GM23338 (cell line): ENCODE results near the gene RAD52. TPM values are rescaled to one million over a fixed set of nuclear protein-coding genes. Genes with fewer than 3 reads are reported as not detected.

Experiments
- ATAC-seq: fragments of 200-7000 bp; cut with Tn5 transposase; 3 replicates; pipeline ENCODE4 v1.9.1; 2020
- DNase-seq: peaks from one replicate; pipeline ENCODE4 v3.0.0-alpha.2; 2015; ENCODE audit warnings: low spot score
- H2AFZ ChIP-seq: fragments of 200-600 bp; sonication (generic); 2 replicates; pipeline ENCODE4 v1.8.0; 2016; ENCODE audit warnings: antibody characterized with exemption, mild to moderate bottlenecking, moderate library complexity
- H3F3A ChIP-seq: fragments of 200-600 bp; sonication (generic); replicated peaks from 2 replicates; pipeline ENCODE4 v1.8.0; 2017; ENCODE audit warnings: antibody characterized with exemption, mixed run types, low read depth
- H3K27ac ChIP-seq: fragments of 200-600 bp; sonication (generic); 2 replicates; pipeline ENCODE4 v1.6.1; 2016; ENCODE audit warnings: low read depth
- H3K27me3 ChIP-seq: fragments of 200-600 bp; sonication (generic); 2 replicates; pipeline ENCODE4 v1.8.0; 2016; ENCODE audit warnings: mild to moderate bottlenecking, mixed run types, moderate library complexity; ENCODE audit not compliant: insufficient read depth
- H3K36me3 ChIP-seq: fragments of 200-600 bp; sonication (generic); 2 replicates; pipeline ENCODE4 v1.8.0; 2016; ENCODE audit warnings: mild to moderate bottlenecking; ENCODE audit not compliant: insufficient read depth
- H3K4me1 ChIP-seq: fragments of 200-600 bp; sonication (generic); 2 replicates; pipeline ENCODE4 v1.8.0; 2016; ENCODE audit warnings: mild to moderate bottlenecking, moderate library complexity; ENCODE audit not compliant: insufficient read depth
- H3K4me2 ChIP-seq: fragments of 200-600 bp; sonication (generic); 2 replicates; pipeline ENCODE4 v1.7.1; 2017; ENCODE audit warnings: mixed run types
- H3K4me3 ChIP-seq: fragments of 200-600 bp; sonication (generic); 2 replicates; pipeline ENCODE4 v1.6.1; 2016; ENCODE audit warnings: mixed run types
- H3K79me2 ChIP-seq: fragments of 200-600 bp; sonication (generic); replicated peaks from 2 replicates; pipeline ENCODE4 v1.8.0; 2017; ENCODE audit warnings: mild to moderate bottlenecking; ENCODE audit not compliant: insufficient read depth
- H3K9me2 ChIP-seq: fragments of 200-600 bp; sonication (generic); 2 replicates; pipeline ENCODE4 v1.8.0; 2017; ENCODE audit not compliant: insufficient read depth
- H4K20me1 ChIP-seq: fragments of 200-600 bp; sonication (generic); replicated peaks from 2 replicates; pipeline ENCODE4 v1.8.0; 2017; ENCODE audit warnings: mild to moderate bottlenecking; ENCODE audit not compliant: insufficient read depth
- H3K27ac Mint-ChIP-seq: 2 replicates; pipeline ENCODE4 v1.8.0; 2020; ENCODE audit warnings: inconsistent platforms, mild to moderate bottlenecking, moderate library complexity, mixed read lengths
- H3K27me3 Mint-ChIP-seq: 3 replicates; pipeline ENCODE4 v1.8.0; 2022; ENCODE audit warnings: low read depth, mild to moderate bottlenecking, moderate library complexity, mixed read lengths, inconsistent platforms; ENCODE audit not compliant: insufficient read depth, poor library complexity
- H3K36me3 Mint-ChIP-seq: 3 replicates; pipeline ENCODE4 v1.8.0; 2021; ENCODE audit warnings: low read depth, mild to moderate bottlenecking, inconsistent platforms, moderate library complexity, mixed read lengths
- H3K4me1 Mint-ChIP-seq: 3 replicates; pipeline ENCODE4 v1.8.0; 2020; ENCODE audit warnings: mild to moderate bottlenecking, inconsistent platforms, mixed read lengths
- H3K4me3 Mint-ChIP-seq: 3 replicates; pipeline ENCODE4 v1.8.0; 2021; ENCODE audit warnings: moderate library complexity, mild to moderate bottlenecking, inconsistent platforms, mixed read lengths
- H3K9me3 Mint-ChIP-seq: 3 replicates; pipeline ENCODE4 v1.8.0; 2020; ENCODE audit warnings: moderate library complexity, mild to moderate bottlenecking, inconsistent platforms, mixed read lengths
- CREB1 ChIP-seq: fragments of 250-450 bp; sonication (Bioruptor Pico); IDR thresholded peaks from 2 replicates; pipeline ENCODE4 v1.5.0; 2020; ENCODE audit warnings: low read depth, mild to moderate bottlenecking, moderate library complexity
- ETS1 ChIP-seq: IDR thresholded peaks from 2 replicates; pipeline ENCODE4 v1.6.1; 2016; ENCODE audit warnings: antibody characterized with exemption
- EZH2 ChIP-seq: fragments of 200-600 bp; sonication (generic); IDR thresholded peaks from one replicate; pipeline ENCODE4 v1.8.0; 2017; ENCODE audit warnings: antibody characterized with exemption, mild to moderate bottlenecking, low read depth; ENCODE audit not compliant: unreplicated experiment
- EZH2phosphoT487 ChIP-seq: fragments of 200-600 bp; sonication (generic); IDR thresholded peaks from one replicate; pipeline ENCODE4 v1.8.1; 2018; ENCODE audit warnings: antibody characterized with exemption; ENCODE audit not compliant: unreplicated experiment
- JUNB ChIP-seq: IDR thresholded peaks from one replicate; pipeline ENCODE4 v1.6.1; 2016; ENCODE audit warnings: antibody characterized with exemption; ENCODE audit not compliant: unreplicated experiment
- NANOG ChIP-seq: IDR thresholded peaks from 2 replicates; pipeline ENCODE4 v1.6.1; 2016; ENCODE audit warnings: antibody characterized with exemption, borderline replicate concordance
- POLR2AphosphoS5 ChIP-seq: IDR thresholded peaks from 2 replicates; pipeline ENCODE4 v1.6.1; 2016; ENCODE audit warnings: antibody characterized with exemption, low read depth
- STAT1 ChIP-seq: IDR thresholded peaks from one replicate; pipeline ENCODE4 v1.6.1; 2016; ENCODE audit warnings: antibody characterized with exemption; ENCODE audit not compliant: unreplicated experiment
- ZNF114 ChIP-seq: fragments of 250-450 bp; sonication (Bioruptor Pico); IDR thresholded peaks from 2 replicates; pipeline ENCODE4 v1.5.0; 2020; ENCODE audit warnings: mild to moderate bottlenecking, moderate library complexity
- ZNF331 ChIP-seq: fragments of 250-450 bp; sonication (Bioruptor Pico); IDR thresholded peaks from 2 replicates; pipeline ENCODE4 v1.5.0; 2020; ENCODE audit warnings: low read depth, mild to moderate bottlenecking, moderate library complexity
- polyA plus RNA-seq: library from polyadenylated mRNA; unstranded; fragments of >200 nt; fragmentation: Nextera tagmentation; extraction: Ambion mirVana; gene quantifications from 2 replicates; pipeline ENCODE4 v1.2.1, GENCODE V29; 2016
- total RNA-seq: library from RNA; depleted of rRNA; stranded (reverse); fragments of >200 nt; shearing (Covaris generic); gene quantifications from 2 replicates; pipeline ENCODE4 v1.2.3, GENCODE V29; 2014
- TF ChIP-seq, protein P1 (sequence below): fragments of 250-450 bp; sonication (Bioruptor Pico); IDR thresholded peaks from 2 replicates; pipeline ENCODE4 v1.5.0; 2020; ENCODE audit warnings: mild to moderate bottlenecking, moderate library complexity
- TF ChIP-seq, protein P2 (sequence below), 2 experiments: fragments of 200-600 bp in 1 of 2; sonication (generic) in 1 of 2; conservative IDR thresholded peaks; 2 replicates each; pipeline versions ENCODE4 v1.5.1 to v1.6.1; 2016 to 2017; ENCODE audit warnings: antibody characterized with exemption in 2 of 2, low read depth in 2 of 2, mild to moderate bottlenecking in 2 of 2, moderate library complexity in 1 of 2
- TF ChIP-seq, protein P3 (sequence below): IDR thresholded peaks from one replicate; pipeline ENCODE4 v1.6.1; 2018; ENCODE audit warnings: antibody characterized with exemption; ENCODE audit not compliant: unreplicated experiment

RAD52 gene
- total and polyA plus RNA-seq, 2 experiments from 2014 or later, result 10.9 to 21.3 TPM

DNA sequence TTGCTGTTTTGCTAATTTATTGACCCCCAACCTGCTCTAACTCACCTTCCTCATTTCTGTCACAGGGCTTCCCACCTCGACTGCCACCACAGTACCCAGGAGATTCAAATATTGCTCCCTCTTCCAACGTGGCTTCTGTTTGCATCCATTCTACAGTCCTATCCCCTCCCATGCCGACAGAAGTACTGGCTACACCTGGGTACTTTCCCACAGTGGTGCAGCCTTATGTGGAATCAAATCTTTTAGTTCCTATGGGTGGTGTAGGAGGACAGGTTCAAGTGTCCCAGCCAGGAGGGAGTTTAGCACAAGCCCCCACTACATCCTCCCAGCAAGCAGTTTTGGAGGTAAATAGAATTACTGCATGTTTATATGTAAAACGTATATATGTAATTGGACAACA is 68.8 kb downstream of the RAD52 start:
- Mint-ChIP-seq H3K36me3 (peaks cover 65% of the 10 kb centered on the region), H3K27me3 (peaks cover 2% of the 10 kb centered on the region), H3K4me1 (no peaks in the 10 kb centered on the region), H3K9me3 (no peaks in the 10 kb centered on the region), H3K27ac (no peak overlapping the region), H3K4me3 (no peak overlapping the region)
- Histone ChIP-seq H3K27me3 (no peaks in the 10 kb centered on the region), H3K4me2 (no peak overlapping the region), H4K20me1 (no peaks in the 10 kb centered on the region; the same call in 1 of the 2 replicates), H2AFZ (no peak overlapping the region), H3K9me2 (no peaks in the 10 kb centered on the region), H3K79me2 (no peaks in the 10 kb centered on the region), H3K4me3 (no peak overlapping the region), H3K27ac (no peak overlapping the region), H3K4me1 (no peaks in the 10 kb centered on the region), H3K36me3 (peaks cover 45% of the 10 kb centered on the region), H3F3A (0 out of 2 replicates have a peak, but pooled peaks cover 3% of the 10 kb centered on the region)
- no peak for ATAC-seq
- no peak for DNase-seq
- TF ChIP-seq, protein P1, sequence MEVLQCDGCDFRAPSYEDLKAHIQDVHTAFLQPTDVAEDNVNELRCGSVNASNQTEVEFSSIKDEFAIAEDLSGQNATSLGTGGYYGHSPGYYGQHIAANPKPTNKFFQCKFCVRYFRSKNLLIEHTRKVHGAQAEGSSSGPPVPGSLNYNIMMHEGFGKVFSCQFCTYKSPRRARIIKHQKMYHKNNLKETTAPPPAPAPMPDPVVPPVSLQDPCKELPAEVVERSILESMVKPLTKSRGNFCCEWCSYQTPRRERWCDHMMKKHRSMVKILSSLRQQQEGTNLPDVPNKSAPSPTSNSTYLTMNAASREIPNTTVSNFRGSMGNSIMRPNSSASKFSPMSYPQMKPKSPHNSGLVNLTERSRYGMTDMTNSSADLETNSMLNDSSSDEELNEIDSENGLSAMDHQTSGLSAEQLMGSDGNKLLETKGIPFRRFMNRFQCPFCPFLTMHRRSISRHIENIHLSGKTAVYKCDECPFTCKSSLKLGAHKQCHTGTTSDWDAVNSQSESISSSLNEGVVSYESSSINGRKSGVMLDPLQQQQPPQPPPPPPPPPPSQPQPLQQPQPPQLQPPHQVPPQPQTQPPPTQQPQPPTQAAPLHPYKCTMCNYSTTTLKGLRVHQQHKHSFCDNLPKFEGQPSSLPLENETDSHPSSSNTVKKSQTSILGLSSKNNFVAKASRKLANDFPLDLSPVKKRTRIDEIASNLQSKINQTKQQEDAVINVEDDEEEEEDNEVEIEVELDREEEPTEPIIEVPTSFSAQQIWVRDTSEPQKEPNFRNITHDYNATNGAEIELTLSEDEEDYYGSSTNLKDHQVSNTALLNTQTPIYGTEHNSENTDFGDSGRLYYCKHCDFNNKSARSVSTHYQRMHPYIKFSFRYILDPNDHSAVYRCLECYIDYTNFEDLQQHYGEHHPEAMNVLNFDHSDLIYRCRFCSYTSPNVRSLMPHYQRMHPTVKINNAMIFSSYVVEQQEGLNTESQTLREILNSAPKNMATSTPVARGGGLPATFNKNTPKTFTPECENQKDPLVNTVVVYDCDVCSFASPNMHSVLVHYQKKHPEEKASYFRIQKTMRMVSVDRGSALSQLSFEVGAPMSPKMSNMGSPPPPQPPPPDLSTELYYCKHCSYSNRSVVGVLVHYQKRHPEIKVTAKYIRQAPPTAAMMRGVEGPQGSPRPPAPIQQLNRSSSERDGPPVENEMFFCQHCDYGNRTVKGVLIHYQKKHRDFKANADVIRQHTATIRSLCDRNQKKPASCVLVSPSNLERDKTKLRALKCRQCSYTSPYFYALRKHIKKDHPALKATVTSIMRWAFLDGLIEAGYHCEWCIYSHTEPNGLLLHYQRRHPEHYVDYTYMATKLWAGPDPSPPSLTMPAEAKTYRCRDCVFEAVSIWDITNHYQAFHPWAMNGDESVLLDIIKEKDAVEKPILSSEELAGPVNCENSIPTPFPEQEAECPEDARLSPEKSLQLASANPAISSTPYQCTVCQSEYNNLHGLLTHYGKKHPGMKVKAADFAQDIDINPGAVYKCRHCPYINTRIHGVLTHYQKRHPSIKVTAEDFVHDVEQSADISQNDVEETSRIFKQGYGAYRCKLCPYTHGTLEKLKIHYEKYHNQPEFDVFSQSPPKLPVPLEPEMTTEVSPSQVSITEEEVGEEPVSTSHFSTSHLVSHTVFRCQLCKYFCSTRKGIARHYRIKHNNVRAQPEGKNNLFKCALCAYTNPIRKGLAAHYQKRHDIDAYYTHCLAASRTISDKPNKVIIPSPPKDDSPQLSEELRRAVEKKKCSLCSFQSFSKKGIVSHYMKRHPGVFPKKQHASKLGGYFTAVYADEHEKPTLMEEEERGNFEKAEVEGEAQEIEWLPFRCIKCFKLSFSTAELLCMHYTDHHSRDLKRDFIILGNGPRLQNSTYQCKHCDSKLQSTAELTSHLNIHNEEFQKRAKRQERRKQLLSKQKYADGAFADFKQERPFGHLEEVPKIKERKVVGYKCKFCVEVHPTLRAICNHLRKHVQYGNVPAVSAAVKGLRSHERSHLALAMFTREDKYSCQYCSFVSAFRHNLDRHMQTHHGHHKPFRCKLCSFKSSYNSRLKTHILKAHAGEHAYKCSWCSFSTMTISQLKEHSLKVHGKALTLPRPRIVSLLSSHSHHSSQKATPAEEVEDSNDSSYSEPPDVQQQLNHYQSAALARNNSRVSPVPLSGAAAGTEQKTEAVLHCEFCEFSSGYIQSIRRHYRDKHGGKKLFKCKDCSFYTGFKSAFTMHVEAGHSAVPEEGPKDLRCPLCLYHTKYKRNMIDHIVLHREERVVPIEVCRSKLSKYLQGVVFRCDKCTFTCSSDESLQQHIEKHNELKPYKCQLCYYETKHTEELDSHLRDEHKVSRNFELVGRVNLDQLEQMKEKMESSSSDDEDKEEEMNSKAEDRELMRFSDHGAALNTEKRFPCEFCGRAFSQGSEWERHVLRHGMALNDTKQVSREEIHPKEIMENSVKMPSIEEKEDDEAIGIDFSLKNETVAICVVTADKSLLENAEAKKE (CRISPR knock-in tag), result no peak
- TF ChIP-seq, protein P2, sequence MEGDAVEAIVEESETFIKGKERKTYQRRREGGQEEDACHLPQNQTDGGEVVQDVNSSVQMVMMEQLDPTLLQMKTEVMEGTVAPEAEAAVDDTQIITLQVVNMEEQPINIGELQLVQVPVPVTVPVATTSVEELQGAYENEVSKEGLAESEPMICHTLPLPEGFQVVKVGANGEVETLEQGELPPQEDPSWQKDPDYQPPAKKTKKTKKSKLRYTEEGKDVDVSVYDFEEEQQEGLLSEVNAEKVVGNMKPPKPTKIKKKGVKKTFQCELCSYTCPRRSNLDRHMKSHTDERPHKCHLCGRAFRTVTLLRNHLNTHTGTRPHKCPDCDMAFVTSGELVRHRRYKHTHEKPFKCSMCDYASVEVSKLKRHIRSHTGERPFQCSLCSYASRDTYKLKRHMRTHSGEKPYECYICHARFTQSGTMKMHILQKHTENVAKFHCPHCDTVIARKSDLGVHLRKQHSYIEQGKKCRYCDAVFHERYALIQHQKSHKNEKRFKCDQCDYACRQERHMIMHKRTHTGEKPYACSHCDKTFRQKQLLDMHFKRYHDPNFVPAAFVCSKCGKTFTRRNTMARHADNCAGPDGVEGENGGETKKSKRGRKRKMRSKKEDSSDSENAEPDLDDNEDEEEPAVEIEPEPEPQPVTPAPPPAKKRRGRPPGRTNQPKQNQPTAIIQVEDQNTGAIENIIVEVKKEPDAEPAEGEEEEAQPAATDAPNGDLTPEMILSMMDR (conservative IDR thresholded peaks at IDR 0.05; ENCODE audit: low read depth in 2 of 2), result no peak
- no peak for TF ChIP-seq STAT1
- TF ChIP-seq CREB1 (CRISPR knock-in tag), result no peak
- no peak for TF ChIP-seq ZNF114 (CRISPR knock-in tag)
- TF ChIP-seq, protein P3, sequence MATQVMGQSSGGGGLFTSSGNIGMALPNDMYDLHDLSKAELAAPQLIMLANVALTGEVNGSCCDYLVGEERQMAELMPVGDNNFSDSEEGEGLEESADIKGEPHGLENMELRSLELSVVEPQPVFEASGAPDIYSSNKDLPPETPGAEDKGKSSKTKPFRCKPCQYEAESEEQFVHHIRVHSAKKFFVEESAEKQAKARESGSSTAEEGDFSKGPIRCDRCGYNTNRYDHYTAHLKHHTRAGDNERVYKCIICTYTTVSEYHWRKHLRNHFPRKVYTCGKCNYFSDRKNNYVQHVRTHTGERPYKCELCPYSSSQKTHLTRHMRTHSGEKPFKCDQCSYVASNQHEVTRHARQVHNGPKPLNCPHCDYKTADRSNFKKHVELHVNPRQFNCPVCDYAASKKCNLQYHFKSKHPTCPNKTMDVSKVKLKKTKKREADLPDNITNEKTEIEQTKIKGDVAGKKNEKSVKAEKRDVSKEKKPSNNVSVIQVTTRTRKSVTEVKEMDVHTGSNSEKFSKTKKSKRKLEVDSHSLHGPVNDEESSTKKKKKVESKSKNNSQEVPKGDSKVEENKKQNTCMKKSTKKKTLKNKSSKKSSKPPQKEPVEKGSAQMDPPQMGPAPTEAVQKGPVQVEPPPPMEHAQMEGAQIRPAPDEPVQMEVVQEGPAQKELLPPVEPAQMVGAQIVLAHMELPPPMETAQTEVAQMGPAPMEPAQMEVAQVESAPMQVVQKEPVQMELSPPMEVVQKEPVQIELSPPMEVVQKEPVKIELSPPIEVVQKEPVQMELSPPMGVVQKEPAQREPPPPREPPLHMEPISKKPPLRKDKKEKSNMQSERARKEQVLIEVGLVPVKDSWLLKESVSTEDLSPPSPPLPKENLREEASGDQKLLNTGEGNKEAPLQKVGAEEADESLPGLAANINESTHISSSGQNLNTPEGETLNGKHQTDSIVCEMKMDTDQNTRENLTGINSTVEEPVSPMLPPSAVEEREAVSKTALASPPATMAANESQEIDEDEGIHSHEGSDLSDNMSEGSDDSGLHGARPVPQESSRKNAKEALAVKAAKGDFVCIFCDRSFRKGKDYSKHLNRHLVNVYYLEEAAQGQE, result no peak
- TF ChIP-seq POLR2AphosphoS5, result no peak
- no peak for TF ChIP-seq ZNF331 (CRISPR knock-in tag)
- no peak for TF ChIP-seq ETS1
- TF ChIP-seq EZH2, result no peak
- no peak for TF ChIP-seq NANOG
- TF ChIP-seq JUNB, result no peak
- TF ChIP-seq EZH2phosphoT487, result no peak
